Astrocyte of the spinal cord (primary cell): ENCODE results near the gene INSL6.

Experiments used
- DNase-seq: peaks from one replicate; pipeline ENCODE4 v3.0.0; 2011; ENCODE audit warnings: low read depth, low spot score
- H3K4me3 ChIP-seq: 2 replicates; pipeline ENCODE4 v1.5.1; 2011; ENCODE audit warnings: low read depth, mild to moderate bottlenecking, low read length, moderate library complexity
- CTCF ChIP-seq: IDR thresholded peaks from 2 replicates; pipeline ENCODE4 v1.5.1; 2012; ENCODE audit warnings: low read depth, mild to moderate bottlenecking, low read length, inconsistent platforms
- in situ Hi-C: cut with HindIII; loops from 2 replicates; pipeline ENCODE4 v1.10.0; 2017; ENCODE audit warnings: low sequenced_read_pairs

Gene INSL6

GRCh38 chr9:5185220-5185840 lies at the start of gene INSL6:
Gene INSL6 (minus strand): TSS chr9:5185639. CDS start chr9:5185602, 37 bp downstream.
- TF ChIP-seq CTCF: no peak
- in situ Hi-C loops: no loop called here
- no peak within 1 kb of the TSS for H3K4me3 ChIP-seq
- DNase-seq: no peak

- TF ChIP-seq CTCF: no peak
- H3K4me3 ChIP-seq: no peak within 1 kb of the TSS
- in situ Hi-C loops: no loop called here
- DNase-seq: peak; percentile 1
Observed at GRCh38 chr9:5231212-5231611, 45.8 kb upstream of the INSL6 start, which contains the start of gene INSL4. Gene INSL4 (plus strand): TSS chr9:5231419. CDS start chr9:5231524, 105 bp downstream.

GRCh38 chr9:5230554-5230953 lies 45.1 kb upstream of the INSL6 start:
- no peak for TF ChIP-seq CTCF
- in situ Hi-C loops: no loop called here
- no peak overlapping the region for H3K4me3 ChIP-seq
- no peak for DNase-seq

- no peak for DNase-seq
- TF ChIP-seq CTCF: no peak
- no peak overlapping the region for H3K4me3 ChIP-seq
- in situ Hi-C loops: no loop called here
Observed at GRCh38 chr9:5205071-5205470, 19.6 kb upstream of the INSL6 start.

- H3K4me3 ChIP-seq: no peak overlapping the region
- DNase-seq: no peak
- in situ Hi-C loops: no loop called here
- no peak for TF ChIP-seq CTCF
Observed at GRCh38 chr9:5195463-5195862, 10.0 kb upstream of the INSL6 start.

GRCh38 chr9:5193345-5193744 lies 7.9 kb upstream of the INSL6 start:
- no peak overlapping the region for H3K4me3 ChIP-seq
- no peak for DNase-seq
- no peak for TF ChIP-seq CTCF
- in situ Hi-C loops: no loop called here
